Ovary (tissue), 3 donors: ENCODE measurements around the gene COL6A2.

Experiments
- EP300 ChIP-seq: sonication (generic); formaldehyde crosslinking; IDR thresholded peaks from one replicate; pipeline ENCODE4 v1.6.1; 2017; ENCODE audit warnings: antibody characterized with exemption
- POLR2A ChIP-seq: fragments of 450-650 bp; IDR thresholded peaks from one replicate; pipeline ENCODE4 v1.6.1; 2017; ENCODE audit warnings: antibody characterized with exemption, mild to moderate bottlenecking, moderate library complexity
- TF ChIP-seq, protein P1 (sequence below), 3 donors: fragments of 450-650 bp in 2 of 3; fragments of 200-600 bp in 1 of 3; IDR thresholded peaks; one replicate each; pipeline versions ENCODE4 v1.5.1 to v1.8.0; 2016 to 2022; ENCODE audit warnings: antibody characterized with exemption in 3 of 3, mild to moderate bottlenecking in 1 of 3
- donor health status: DM: no; HTN: no; CAD: no.

GRCh38 chr21:46062471-46063211, 35.3 kb upstream of the COL6A2 start:
- no peak for TF ChIP-seq EP300
- TF ChIP-seq, protein P1, sequence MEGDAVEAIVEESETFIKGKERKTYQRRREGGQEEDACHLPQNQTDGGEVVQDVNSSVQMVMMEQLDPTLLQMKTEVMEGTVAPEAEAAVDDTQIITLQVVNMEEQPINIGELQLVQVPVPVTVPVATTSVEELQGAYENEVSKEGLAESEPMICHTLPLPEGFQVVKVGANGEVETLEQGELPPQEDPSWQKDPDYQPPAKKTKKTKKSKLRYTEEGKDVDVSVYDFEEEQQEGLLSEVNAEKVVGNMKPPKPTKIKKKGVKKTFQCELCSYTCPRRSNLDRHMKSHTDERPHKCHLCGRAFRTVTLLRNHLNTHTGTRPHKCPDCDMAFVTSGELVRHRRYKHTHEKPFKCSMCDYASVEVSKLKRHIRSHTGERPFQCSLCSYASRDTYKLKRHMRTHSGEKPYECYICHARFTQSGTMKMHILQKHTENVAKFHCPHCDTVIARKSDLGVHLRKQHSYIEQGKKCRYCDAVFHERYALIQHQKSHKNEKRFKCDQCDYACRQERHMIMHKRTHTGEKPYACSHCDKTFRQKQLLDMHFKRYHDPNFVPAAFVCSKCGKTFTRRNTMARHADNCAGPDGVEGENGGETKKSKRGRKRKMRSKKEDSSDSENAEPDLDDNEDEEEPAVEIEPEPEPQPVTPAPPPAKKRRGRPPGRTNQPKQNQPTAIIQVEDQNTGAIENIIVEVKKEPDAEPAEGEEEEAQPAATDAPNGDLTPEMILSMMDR (IDR thresholded peaks at IDR 0.05), result no peak
- no peak for TF ChIP-seq POLR2A
